ENCODE measurements around the gene CEP162. TPM values are rescaled to one million over a fixed set of nuclear protein-coding genes. Genes with fewer than 3 reads are reported as not detected.
A peak's percentile ranks its signal among the peaks of the same experiment; 100 is the strongest.
"Not testable (repeated sequence)": the region's sequence is repeated elsewhere in the genome, so short reads cannot be mapped to it uniquely, and the experiment has no call there.

CEP162 gene
- total RNA-seq, 2 donors from 2014 or later: 7.6 to 7.8 TPM

DNA sequence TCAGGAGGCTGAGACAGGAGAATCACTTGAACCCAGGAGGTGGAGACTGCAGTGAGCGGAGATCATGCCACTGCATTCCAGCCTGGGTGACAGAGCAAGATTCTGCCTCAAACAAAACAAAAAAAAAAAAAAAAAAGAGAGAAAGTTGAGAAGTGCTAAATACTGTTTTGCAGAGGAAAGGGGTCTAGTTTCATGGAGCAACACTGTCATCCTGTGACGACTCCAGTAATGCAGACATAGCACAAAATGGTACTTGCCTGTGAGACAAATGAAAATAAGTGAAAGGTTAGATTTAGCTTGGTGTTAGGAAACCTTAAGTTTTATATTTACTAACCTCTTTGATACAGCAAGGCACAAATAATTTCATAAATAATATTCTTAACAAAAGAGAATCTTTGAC lies 29.7 kb downstream of the CEP162 start:
- ATAC-seq (replicated peaks): no peak
- Mint-ChIP-seq H3K4me1 (no peaks in the 10 kb centered on the region), H3K36me3 (ENCODE audit: low read depth) (peaks cover 61% of the 10 kb centered on the region), H3K4me3 (no peak overlapping the region), H3K9me3 (no peaks in the 10 kb centered on the region), H3K27ac (no peak overlapping the region), H3K27me3 (no peaks in the 10 kb centered on the region)

DNA sequence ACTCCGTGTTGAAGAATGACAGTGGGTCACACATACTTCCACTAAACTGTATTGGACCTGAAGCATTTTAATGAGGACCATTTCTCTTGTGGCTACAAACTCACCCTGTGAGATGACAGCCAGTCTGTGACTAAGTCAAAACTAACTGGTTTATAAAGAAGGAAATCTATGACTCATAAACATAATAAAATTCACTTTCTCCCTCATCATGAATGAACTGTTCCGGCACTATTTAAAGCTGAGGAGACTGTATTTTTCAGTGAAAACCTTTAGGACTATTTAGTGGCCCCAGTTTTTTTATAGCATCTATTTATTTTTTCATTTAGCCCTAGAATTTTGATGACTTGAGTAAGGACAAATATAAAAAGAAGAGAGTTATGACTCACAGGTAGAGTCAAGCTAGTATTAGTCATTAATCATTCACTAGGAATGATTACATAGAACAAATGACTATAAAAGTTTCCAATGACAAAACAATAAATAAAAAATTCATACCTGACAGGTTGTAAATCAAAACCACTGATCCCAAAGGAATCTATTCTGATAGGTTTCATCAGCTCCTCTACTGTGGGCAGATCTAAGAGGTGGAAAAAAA lies 34.2 kb downstream of the CEP162 start:
- no peaks in the 10 kb centered on the region for H3K27me3 Mint-ChIP-seq
- H3K4me3 Mint-ChIP-seq: no peak overlapping the region
- H3K36me3 Mint-ChIP-seq (ENCODE audit: low read depth): peaks cover 77% of the 10 kb centered on the region
- ATAC-seq (replicated peaks): peak; percentile 52
- H3K9me3 Mint-ChIP-seq: no peaks in the 10 kb centered on the region
- H3K27ac Mint-ChIP-seq: no peak overlapping the region
- H3K4me1 Mint-ChIP-seq: no peaks in the 10 kb centered on the region

DNA sequence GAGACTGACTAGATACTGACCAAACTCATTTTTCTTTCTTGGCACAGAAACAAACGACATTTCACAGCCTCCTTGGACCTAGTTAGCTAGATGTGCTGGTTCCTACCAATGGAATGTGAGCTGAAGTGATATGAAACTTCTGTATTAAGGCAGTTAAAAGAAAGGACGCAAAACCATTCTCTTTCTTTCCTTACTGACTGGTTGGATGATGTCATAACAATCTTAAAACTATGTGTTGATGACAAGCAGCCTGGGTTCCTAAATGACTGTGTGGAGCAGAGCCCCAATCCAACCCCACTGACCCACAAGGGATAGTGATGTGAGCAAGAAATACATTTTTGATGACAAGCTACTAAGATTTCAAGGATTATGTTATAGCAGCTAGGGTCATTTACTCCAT lies 35.6 kb downstream of the CEP162 start:
- no peak overlapping the region for H3K4me3 Mint-ChIP-seq
- H3K27ac Mint-ChIP-seq: no peak overlapping the region
- no peaks in the 10 kb centered on the region for H3K9me3 Mint-ChIP-seq
- peaks cover 67% of the 10 kb centered on the region for H3K36me3 Mint-ChIP-seq (ENCODE audit: low read depth)
- no peaks in the 10 kb centered on the region for H3K4me1 Mint-ChIP-seq
- ATAC-seq (replicated peaks): no peak
- no peaks in the 10 kb centered on the region for H3K27me3 Mint-ChIP-seq

DNA sequence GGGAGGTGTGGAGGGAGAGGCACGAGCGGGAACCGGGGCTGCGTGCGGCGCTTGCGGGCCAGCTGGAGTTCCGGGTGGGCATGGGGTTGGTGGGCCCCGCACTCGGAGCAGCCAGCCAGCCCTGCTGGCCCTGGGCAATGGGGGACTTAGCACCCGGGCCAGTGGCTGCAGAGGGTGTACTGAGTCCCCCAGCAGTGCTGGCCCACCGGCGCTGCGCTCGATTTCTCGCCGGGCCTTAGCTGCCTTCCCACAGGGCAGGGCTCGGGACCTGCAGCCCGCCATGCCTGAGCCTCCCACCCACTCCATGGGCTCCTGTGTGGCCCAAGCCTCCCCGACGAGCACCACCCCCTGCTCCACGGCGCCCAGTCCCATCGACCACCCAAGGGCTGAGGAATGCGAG lies 38.1 kb downstream of the CEP162 start:
- peaks cover 48% of the 10 kb centered on the region for H3K36me3 Mint-ChIP-seq (ENCODE audit: low read depth)
- H3K9me3 Mint-ChIP-seq; H3K27ac Mint-ChIP-seq; H3K4me1 Mint-ChIP-seq; H3K27me3 Mint-ChIP-seq; ATAC-seq (replicated peaks); H3K4me3 Mint-ChIP-seq: not testable (repeated sequence)

DNA sequence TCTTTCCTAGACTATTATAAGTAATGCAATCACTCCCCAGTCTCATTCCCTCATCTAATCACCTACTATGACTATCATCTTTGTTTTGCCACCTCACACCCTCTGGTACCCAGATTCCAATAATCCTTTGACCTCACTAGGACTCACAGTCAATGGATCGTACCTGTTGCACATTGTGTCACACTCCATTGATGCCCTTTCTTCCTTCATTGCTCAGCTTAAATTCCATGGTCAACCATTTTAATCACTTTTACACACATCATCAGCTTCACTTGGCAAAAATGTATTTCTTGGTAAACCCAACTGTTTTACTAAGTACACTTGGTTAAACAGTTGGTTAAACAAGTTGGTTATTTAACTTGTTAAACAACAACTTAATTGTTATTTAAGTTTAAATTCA lies 44.0 kb downstream of the CEP162 start:
- Mint-ChIP-seq H3K27ac (no peak overlapping the region), H3K27me3 (no peaks in the 10 kb centered on the region), H3K9me3 (no peaks in the 10 kb centered on the region), H3K4me1 (no peaks in the 10 kb centered on the region), H3K4me3 (no peak overlapping the region), H3K36me3 (ENCODE audit: low read depth) (peaks cover 16% of the 10 kb centered on the region)
- no peak for ATAC-seq (replicated peaks)

DNA sequence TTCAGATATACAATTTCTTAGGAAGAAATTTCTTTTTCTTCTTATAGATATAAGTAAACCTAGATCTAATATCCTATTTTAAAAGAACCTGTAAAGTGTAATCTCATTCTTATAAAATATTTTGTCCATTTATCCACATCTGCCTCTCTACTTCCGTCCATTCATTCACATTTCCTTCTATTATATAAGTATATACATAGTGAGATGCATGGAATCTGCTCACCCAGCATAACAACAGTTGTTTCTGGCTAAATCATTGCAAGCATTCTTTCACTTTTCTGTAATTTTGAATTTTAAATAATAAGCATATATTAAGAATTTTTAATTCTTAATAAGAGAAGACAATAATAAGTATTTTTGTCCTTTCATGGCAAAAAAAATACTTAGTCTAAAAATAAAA lies 45.4 kb downstream of the CEP162 start:
- H3K27ac Mint-ChIP-seq: no peak overlapping the region
- no peak overlapping the region for H3K4me3 Mint-ChIP-seq
- no peaks in the 10 kb centered on the region for H3K4me1 Mint-ChIP-seq
- no peak for ATAC-seq (replicated peaks)
- H3K27me3 Mint-ChIP-seq: no peaks in the 10 kb centered on the region
- no peaks in the 10 kb centered on the region for H3K9me3 Mint-ChIP-seq
- H3K36me3 Mint-ChIP-seq (ENCODE audit: low read depth): peaks cover 16% of the 10 kb centered on the region

DNA sequence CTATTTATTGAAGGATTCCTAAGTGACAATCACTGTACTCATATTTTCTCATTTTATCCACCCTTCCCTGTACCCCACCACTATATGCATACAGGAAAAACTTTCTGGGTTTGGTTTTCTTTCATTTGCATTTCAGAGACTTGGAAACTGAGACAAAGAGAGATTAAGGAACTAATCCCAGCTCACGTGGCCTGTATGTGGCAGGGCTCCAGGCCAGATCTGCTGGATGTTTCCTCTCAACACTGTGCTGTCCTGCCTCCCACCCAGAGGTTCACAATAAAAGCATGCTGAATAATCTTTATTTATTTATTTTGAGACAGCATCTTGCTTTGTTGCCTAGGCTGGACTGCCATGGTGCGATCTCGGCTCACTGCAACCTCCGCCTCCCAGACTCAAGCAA lies 50.2 kb downstream of the CEP162 start:
- no peaks in the 10 kb centered on the region for H3K27me3 Mint-ChIP-seq
- no peak overlapping the region for H3K27ac Mint-ChIP-seq
- H3K4me3 Mint-ChIP-seq: no peak overlapping the region
- H3K9me3 Mint-ChIP-seq: no peaks in the 10 kb centered on the region
- no peak for ATAC-seq (replicated peaks)
- peaks cover 37% of the 10 kb centered on the region for H3K36me3 Mint-ChIP-seq (ENCODE audit: low read depth)
- H3K4me1 Mint-ChIP-seq: no peaks in the 10 kb centered on the region

DNA sequence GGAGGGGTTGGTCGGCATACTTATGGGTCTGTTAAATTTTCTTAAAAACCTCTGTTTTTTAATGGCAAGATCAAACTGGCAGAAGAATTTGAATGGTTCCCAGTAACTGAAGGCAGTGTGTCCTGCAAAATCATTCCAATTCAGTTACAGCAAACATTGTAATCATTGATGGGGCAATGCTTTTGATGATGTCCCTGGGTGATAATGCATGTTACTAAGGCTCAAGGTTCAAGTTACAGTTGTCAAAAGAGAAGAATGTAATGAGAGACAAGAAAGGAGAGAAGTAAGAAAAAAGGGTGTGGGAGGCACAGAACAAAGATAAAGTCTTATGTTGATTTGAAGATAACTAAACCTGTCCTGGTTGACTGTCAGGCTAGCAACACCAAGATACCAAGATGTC lies 54.9 kb downstream of the CEP162 start:
- ATAC-seq (replicated peaks): no peak
- H3K27ac Mint-ChIP-seq: no peak overlapping the region
- H3K27me3 Mint-ChIP-seq: no peaks in the 10 kb centered on the region
- H3K4me1 Mint-ChIP-seq: no peaks in the 10 kb centered on the region
- H3K36me3 Mint-ChIP-seq (ENCODE audit: low read depth): peaks cover 52% of the 10 kb centered on the region
- no peak overlapping the region for H3K4me3 Mint-ChIP-seq
- H3K9me3 Mint-ChIP-seq: no peaks in the 10 kb centered on the region

DNA sequence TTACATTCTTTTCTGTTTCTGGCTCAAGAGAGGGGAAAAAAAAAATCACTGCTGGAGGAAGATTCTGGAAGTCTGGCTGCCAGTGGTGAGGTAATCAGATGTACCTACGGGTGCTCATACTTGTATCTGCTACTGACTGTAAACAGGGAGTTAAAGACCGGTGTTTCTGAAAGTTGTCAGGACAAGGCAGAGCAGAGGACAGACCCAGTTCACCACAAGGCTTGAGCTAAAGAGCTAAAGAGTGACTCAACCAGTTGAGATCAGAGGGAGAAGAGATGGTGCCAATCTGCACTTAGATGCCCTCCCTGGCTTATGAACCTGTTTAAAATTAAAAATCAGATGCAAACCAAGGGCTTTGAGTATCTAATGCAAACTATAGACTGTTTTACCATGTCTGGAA lies 55.4 kb downstream of the CEP162 start:
- Mint-ChIP-seq H3K36me3 (ENCODE audit: low read depth) (peaks cover 57% of the 10 kb centered on the region), H3K4me3 (no peak overlapping the region)
- no peak for ATAC-seq (replicated peaks)

DNA sequence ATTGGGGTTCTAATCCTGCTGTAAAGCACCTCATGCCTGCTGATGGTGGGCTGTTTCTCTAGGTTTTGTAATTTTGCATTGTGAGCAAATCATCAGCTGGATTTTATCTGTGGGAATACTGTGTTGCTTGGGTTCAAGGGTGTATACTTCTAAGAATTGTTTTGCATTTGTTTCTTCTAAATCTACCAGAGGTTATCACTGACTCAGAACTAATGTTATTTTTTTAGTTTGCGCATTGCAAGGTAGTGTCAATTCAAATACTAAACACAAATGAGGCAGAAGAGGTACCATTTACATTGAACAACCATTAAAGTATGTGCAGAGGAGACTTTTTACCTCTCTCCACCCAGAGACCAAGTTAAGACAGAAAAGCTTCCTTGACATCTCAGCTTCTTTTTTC lies 60.0 kb downstream of the CEP162 start:
- Mint-ChIP-seq H3K4me1 (no peaks in the 10 kb centered on the region), H3K27me3 (no peaks in the 10 kb centered on the region), H3K36me3 (ENCODE audit: low read depth) (peaks cover 53% of the 10 kb centered on the region), H3K4me3 (no peak overlapping the region), H3K9me3 (no peaks in the 10 kb centered on the region), H3K27ac (no peak overlapping the region)
- ATAC-seq (replicated peaks): no peak

More for the DNA sequence above, 55.4 kb downstream of the CEP162 start:
- Mint-ChIP-seq H3K4me1 (no peaks in the 10 kb centered on the region), H3K27ac (no peak overlapping the region), H3K9me3 (no peaks in the 10 kb centered on the region), H3K27me3 (no peaks in the 10 kb centered on the region)

DNA sequence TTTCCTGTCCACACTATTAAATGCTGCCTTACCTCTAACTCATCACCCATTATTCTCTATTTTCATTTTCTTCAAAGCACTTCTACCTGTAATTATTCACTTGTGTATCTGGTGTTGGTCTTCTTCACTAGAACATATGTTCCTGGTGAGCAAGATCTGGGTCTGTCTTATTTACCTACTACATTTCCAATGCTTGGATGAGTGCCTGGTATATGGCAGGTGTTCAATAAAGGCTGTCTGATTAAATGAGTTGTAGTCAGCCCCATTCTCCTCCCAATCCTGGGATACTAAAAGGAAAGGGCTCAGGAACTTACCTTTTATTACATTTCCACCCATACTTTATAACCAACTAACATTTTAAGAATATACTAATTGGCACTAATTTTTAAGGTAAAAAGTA lies 61.0 kb downstream of the CEP162 start:
- no peak overlapping the region for H3K27ac Mint-ChIP-seq
- no peak overlapping the region for H3K4me3 Mint-ChIP-seq
- H3K27me3 Mint-ChIP-seq: no peaks in the 10 kb centered on the region
- peaks cover 53% of the 10 kb centered on the region for H3K36me3 Mint-ChIP-seq (ENCODE audit: low read depth)
- no peaks in the 10 kb centered on the region for H3K4me1 Mint-ChIP-seq
- no peaks in the 10 kb centered on the region for H3K9me3 Mint-ChIP-seq
- no peak for ATAC-seq (replicated peaks)

DNA sequence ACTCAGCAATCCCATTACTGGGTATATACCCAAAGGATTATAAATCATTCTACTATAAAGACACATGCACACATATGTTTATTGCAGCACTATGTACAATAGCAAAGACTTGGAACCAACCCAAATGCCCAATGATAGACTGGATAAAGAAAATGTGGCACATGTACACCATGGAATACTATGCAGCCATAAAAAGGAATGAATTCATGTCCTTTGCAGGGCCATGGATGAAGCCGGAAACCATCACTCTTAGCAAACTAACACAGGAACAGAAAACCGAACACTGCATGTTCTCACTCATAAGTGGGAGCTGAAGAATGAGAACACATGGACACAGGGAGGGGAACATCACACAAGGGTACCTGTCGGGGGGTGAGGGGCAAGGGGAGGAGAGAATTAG lies 63.1 kb downstream of the CEP162 start:
- not testable (repeated sequence) for H3K4me3 Mint-ChIP-seq; H3K27ac Mint-ChIP-seq; ATAC-seq (replicated peaks); H3K27me3 Mint-ChIP-seq; H3K9me3 Mint-ChIP-seq; H3K4me1 Mint-ChIP-seq
- H3K36me3 Mint-ChIP-seq (ENCODE audit: low read depth): peaks cover 47% of the 10 kb centered on the region

DNA sequence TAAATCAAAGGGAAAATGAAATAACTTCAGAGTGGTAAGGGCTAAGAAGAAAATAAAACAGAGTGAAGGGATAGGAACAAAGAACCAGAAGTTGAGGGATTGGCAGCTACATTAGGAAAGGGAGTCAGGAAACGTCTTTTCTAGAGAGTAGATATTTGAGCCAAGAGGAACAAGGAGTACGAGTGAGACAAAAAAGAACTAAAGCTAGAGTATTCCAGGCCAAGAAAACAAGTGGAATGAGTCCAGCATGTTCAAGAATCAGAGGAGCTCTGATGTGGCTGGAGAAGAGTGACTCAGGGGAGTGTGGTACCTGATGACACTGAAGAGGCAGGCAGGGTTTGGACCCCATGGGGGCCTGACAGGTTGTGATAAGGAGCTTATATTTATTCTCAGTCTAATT lies 66.3 kb downstream of the CEP162 start:
- Mint-ChIP-seq H3K27me3 (no peaks in the 10 kb centered on the region), H3K9me3 (no peaks in the 10 kb centered on the region), H3K4me3 (no peak overlapping the region), H3K4me1 (no peaks in the 10 kb centered on the region), H3K36me3 (ENCODE audit: low read depth) (peaks cover 50% of the 10 kb centered on the region), H3K27ac (no peak overlapping the region)
- no peak for ATAC-seq (replicated peaks)

DNA sequence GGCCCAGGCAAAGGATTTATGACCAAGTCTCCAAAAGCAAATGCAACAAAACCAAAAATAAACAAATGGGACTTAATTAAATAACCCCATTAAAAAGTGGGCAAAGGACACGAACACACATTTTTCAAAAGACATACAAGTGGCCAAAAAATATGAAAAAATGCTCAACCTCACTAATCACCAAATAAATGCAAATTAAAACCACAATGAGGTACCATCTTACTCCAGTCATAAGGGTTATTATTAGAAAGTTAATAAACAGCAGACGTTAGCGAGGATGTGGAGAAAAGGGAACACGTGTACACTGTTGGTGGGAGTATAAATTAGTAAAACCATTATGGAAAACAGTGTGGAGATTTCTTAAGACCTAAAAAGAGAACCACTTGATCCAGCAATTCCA lies 71.1 kb downstream of the CEP162 start:
- Mint-ChIP-seq H3K27ac (no peak overlapping the region), H3K9me3 (no peaks in the 10 kb centered on the region), H3K27me3 (no peaks in the 10 kb centered on the region), H3K4me1 (no peaks in the 10 kb centered on the region), H3K36me3 (ENCODE audit: low read depth) (peaks cover 65% of the 10 kb centered on the region), H3K4me3 (no peak overlapping the region)
- ATAC-seq (replicated peaks): no peak

DNA sequence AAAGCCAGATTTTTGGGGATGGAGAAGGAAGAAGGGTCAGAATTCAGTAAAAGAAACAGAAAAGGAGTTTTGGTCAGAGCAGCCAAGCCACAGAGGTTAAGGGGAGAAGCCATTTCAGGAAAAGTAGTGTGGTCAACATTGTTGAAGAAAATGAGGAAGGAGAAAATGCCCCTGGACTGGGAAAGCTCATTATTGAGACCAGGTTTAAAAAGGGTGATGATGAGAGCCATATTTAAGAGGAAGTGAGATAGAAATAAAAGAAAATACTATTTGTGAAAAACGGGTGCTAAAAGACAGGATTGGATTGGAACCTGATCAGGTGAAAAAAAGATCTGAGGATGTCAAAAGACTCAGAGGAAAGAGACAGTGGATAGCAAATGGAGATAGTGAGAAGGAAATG lies 75.8 kb downstream of the CEP162 start:
- H3K4me1 Mint-ChIP-seq: peaks cover 5% of the 10 kb centered on the region
- H3K27me3 Mint-ChIP-seq: no peaks in the 10 kb centered on the region
- H3K27ac Mint-ChIP-seq: no peak overlapping the region
- no peak overlapping the region for H3K4me3 Mint-ChIP-seq
- H3K36me3 Mint-ChIP-seq (ENCODE audit: low read depth): peaks cover 61% of the 10 kb centered on the region
- H3K9me3 Mint-ChIP-seq: peaks cover 4% of the 10 kb centered on the region
- ATAC-seq (replicated peaks): no peak

DNA sequence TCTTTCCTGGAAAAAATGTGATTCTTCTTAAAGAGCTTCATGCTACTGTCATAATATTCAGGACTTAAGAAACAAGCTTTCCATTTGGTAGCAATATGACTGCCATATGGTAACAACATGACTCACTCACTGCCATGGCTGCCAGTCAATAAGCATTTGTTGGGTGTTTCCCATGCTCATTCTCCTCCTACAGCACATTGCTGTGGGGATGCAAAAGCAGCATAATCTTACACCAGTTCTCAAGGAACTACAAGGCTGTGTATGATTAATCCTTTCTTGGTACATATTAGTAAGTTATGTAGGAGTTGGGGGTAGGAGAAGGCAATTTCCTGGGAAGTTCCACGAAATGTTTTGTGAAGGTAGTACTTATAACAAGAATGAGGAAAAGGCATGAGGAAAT lies 76.7 kb downstream of the CEP162 start:
- H3K27ac Mint-ChIP-seq: peak overlapping the region; percentile 29
- peaks cover 61% of the 10 kb centered on the region for H3K36me3 Mint-ChIP-seq (ENCODE audit: low read depth)
- H3K9me3 Mint-ChIP-seq: peaks cover 4% of the 10 kb centered on the region
- no peak overlapping the region for H3K4me3 Mint-ChIP-seq
- ATAC-seq (replicated peaks): peak; percentile 86
- H3K4me1 Mint-ChIP-seq: peaks cover 5% of the 10 kb centered on the region
- H3K27me3 Mint-ChIP-seq: no peaks in the 10 kb centered on the region
